Measurements from ENCODE around the gene SPDL1. TPM values are rescaled to one million over a fixed set of nuclear protein-coding genes. Genes with fewer than 3 reads are reported as not detected.

SPDL1 gene
- total and polyA plus RNA-seq, 7 experiments from 2014 or later, result 6.6 to 27.2 (median 11.1) TPM

DNA sequence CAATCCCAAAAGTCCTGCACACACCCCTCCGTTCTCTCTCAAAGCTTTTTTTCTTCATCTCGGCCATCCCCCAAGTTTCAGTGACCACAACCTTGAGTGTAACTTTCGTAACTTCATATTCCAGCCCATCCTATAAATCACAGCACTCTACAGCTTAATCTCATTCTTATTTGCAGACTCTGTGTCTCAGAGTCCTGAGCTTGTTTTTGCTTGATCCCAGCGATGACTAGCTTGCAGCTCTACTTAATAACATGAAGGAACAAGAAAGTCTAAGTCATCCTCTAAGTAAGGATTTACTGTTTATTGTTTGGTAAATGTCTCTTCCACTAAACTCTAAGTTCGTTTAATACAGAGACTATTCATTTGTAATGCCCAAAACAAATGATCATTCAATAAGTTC is 2.6 kb upstream of the SPDL1 start:
- DNase-seq, result no peak
- POLR2A ChIA-PET, result no interaction called here

DNA sequence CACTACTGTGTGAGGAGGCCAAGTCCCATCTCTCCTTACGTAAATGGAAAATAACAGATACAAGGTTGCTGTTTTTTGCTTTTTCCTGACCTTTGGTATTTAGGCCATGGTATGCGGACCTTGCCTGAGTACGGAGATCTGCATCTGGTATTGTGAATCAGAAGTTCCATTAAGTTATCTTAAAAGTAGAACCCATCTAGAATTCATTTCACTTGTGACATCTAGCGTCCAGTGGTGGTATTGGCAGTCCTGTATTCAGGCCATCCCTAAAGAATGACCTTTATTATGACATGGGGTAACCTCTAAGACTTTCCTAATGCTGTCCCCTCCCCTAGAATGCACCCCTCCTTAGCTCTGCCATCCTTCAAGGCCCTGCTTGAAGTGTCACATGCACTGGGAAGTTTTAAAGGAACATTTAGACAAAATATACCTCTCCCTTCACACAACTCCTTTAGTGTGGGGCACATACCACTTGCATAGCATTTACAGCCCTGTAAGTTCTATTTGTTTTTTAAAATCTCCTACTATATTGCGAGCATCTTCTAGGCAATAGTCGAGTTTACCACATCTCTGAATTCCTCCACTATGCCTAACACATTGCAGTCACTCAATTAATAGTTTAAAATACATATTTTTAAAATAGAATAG is 1.9 kb upstream of the SPDL1 start:
- H3K27me3 Mint-ChIP-seq, result peaks cover 0 to 25% (median 4%) of the 10 kb centered on the region in 5 donors
- POLR2A ChIA-PET, result interaction anchor here (0.8 to 1.4 kb wide), 2 partner anchors 56 to 901 kb away, joined by 3 read pairs; no protein-coding TSS in a partner anchor

More for the DNA sequence above, 2.6 kb upstream of the SPDL1 start:
- CTCF ChIA-PET, result interaction anchor here (2.8 to 3.8 kb wide), 2 partner anchors 593 to 900 kb away, joined by 12 to 18 read pairs; no protein-coding TSS in a partner anchor
- Mint-ChIP-seq H3K4me3 (no peak overlapping the region), H3K27me3 (peaks cover 3 to 31% (median 8%) of the 10 kb centered on the region in 5 donors), H3K27ac (no peak overlapping the region), H3K9me3 (no peaks in the 10 kb centered on the region), H3K4me1 (peaks cover 9 to 37% (median 32%) of the 10 kb centered on the region in 7 donors), H3K36me3 (no peaks in the 10 kb centered on the region)
- no peaks in the 10 kb centered on the region for H3K36me3 ChIP-seq (ENCODE audit: control insufficient read depth in 2 of 3, insufficient read depth in 3 of 3, low read length in 3 of 3)
- no peak overlapping the region for H3K27ac ChIP-seq (ENCODE audit: low read depth, low read length)
- H3K4me3 ChIP-seq (ENCODE audit: low read length), result no peak overlapping the region
- peaks cover 6% of the 10 kb centered on the region in 2 donors for H3K4me1 ChIP-seq (ENCODE audit: control insufficient read depth in 2 of 2, insufficient read depth in 2 of 2, low read length in 2 of 2)
- H3K9me3 ChIP-seq (ENCODE audit: control insufficient read depth in 2 of 3, low read length in 3 of 3), result no peaks in the 10 kb centered on the region
- intact Hi-C loops (cut with micrococcal nuclease), result loop anchor here (1.0 to 10.0 kb wide), 6 partner anchors 634 to 1806 kb away; partner anchors contain the start of gene NPM1 (in 1 of the 2)
- no peaks in the 10 kb centered on the region for H3K27me3 ChIP-seq (ENCODE audit: control insufficient read depth in 2 of 2, insufficient read depth in 2 of 2, low read length in 2 of 2)
- no peak for ATAC-seq

DNA sequence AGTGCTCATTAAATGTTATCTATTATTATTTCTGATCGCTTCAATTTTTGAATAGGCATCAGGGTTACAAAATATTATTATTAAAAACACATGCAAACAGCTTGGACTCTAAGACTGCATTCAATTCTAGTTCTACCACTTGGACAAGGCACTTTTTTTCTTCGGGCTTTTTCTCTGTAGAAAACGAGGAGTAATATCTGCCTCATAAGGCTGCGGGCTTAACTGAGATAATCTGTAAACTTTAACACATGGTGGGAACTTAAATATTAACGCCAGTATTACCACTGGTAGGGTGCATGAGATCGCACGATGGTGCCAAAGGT is 511 bp upstream of the SPDL1 start:
- H3K27me3 Mint-ChIP-seq, result peaks cover 0 to 15% (median 0%) of the 10 kb centered on the region in 5 donors
- ATAC-seq (no peak), DNase-seq (no peak)
- peaks cover 0 to 4% (median 0%) of the 10 kb centered on the region in 5 donors for H3K36me3 Mint-ChIP-seq
- ChIA-PET POLR2A (interaction anchor here (1.0 to 1.4 kb wide), 3 partner anchors 55 to 1805 kb away, joined by 3 to 17 read pairs (median 4); partner anchors contain the start of genes DOCK2 and NPM1), CTCF (interaction anchor here (0.6 to 3.8 kb wide), 4 partner anchors 65 to 903 kb away, joined by 4 to 18 read pairs (median 8); no protein-coding TSS in a partner anchor)
- H3K4me1 Mint-ChIP-seq, result peaks cover 9 to 47% (median 40%) of the 10 kb centered on the region in 7 donors
- intact Hi-C loops (cut with micrococcal nuclease), result loop anchor here (1.0 to 10.0 kb wide), 9 partner anchors 54 to 1804 kb away; partner anchors contain the start of genes DOCK2 (in 2 of the 2), PANK3 (in 2 of the 2) and NPM1 (in 1 of the 2)
- peak overlapping the region; percentile 93 to 99 (median 98) for H3K4me3 Mint-ChIP-seq
- no peaks in the 10 kb centered on the region for H3K27me3 ChIP-seq (ENCODE audit: control insufficient read depth in 2 of 2, insufficient read depth in 2 of 2, low read length in 2 of 2)
- peak overlapping the region; percentile 86 to 97 (median 91) for H3K27ac Mint-ChIP-seq
- H3K4me3 ChIP-seq (ENCODE audit: low read length), result peak overlapping the region; percentile 93
- H3K9me3 ChIP-seq (ENCODE audit: control insufficient read depth in 2 of 3, low read length in 3 of 3), result no peaks in the 10 kb centered on the region
- no peaks in the 10 kb centered on the region for H3K9me3 Mint-ChIP-seq
- H3K36me3 ChIP-seq (ENCODE audit: control insufficient read depth in 2 of 3, insufficient read depth in 3 of 3, low read length in 3 of 3), result no peaks in the 10 kb centered on the region
- peak overlapping the region; percentile 83 for H3K27ac ChIP-seq (ENCODE audit: low read depth, low read length)
- peaks cover 6% of the 10 kb centered on the region in 2 donors for H3K4me1 ChIP-seq (ENCODE audit: control insufficient read depth in 2 of 2, insufficient read depth in 2 of 2, low read length in 2 of 2)

More for the DNA sequence above, 1.9 kb upstream of the SPDL1 start:
- intact Hi-C loops (cut with micrococcal nuclease), result loop anchor here (1.0 to 10.0 kb wide), 7 partner anchors 634 to 1806 kb away; partner anchors contain the start of gene NPM1 (in 1 of the 2)
- Histone ChIP-seq H3K4me1 (ENCODE audit: control insufficient read depth in 2 of 2, insufficient read depth in 2 of 2, low read length in 2 of 2) (peaks cover 6% of the 10 kb centered on the region in 2 donors), H3K4me3 (ENCODE audit: low read length) (no peak overlapping the region), H3K27ac (ENCODE audit: low read depth, low read length) (no peak overlapping the region), H3K36me3 (ENCODE audit: control insufficient read depth in 2 of 3, insufficient read depth in 3 of 3, low read length in 3 of 3) (no peaks in the 10 kb centered on the region), H3K27me3 (ENCODE audit: control insufficient read depth in 2 of 2, insufficient read depth in 2 of 2, low read length in 2 of 2) (no peaks in the 10 kb centered on the region), H3K9me3 (ENCODE audit: control insufficient read depth in 2 of 3, low read length in 3 of 3) (no peaks in the 10 kb centered on the region)
- H3K9me3 Mint-ChIP-seq, result no peaks in the 10 kb centered on the region
- peaks cover 9 to 44% (median 40%) of the 10 kb centered on the region in 7 donors for H3K4me1 Mint-ChIP-seq
- CTCF ChIA-PET, result interaction anchor here (0.6 to 3.8 kb wide), 3 partner anchors 11 to 901 kb away, joined by 5 to 18 read pairs (median 12); no protein-coding TSS in a partner anchor
- H3K4me3 Mint-ChIP-seq, result peak overlapping the region in 4 of 10 donors; percentile 9 to 59 (median 58)
- DNase-seq, result peak; percentile 7 to 53 (median 35)
- H3K27ac Mint-ChIP-seq, result peak overlapping the region in 3 of 9 donors; percentile 48 to 72 (median 65)
- no peaks in the 10 kb centered on the region for H3K36me3 Mint-ChIP-seq
- peak; percentile 47 for ATAC-seq

DNA sequence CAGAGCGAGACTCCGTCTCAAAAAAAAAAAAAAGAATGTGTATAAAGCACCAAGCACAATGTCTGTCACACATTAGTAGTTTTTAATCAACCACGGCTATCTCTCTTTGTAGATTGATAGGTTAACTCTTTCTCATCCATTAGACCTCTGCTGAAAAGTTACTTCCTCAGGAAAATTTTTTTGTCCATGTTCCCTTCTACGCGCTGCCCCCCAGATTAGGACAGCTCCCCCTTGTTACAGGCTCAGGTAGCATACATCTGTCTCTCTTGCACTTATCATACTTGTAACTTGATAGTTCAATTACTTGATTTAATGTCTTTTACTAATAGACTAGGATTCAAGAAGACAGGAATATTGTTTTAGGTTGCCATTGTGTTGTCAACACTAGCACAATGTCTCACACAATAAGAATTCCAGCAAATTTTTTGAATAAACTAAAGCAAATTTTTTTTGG is 1.5 kb downstream of the SPDL1 start:
- peaks cover 0 to 6% (median 0%) of the 10 kb centered on the region in 5 donors for H3K27me3 Mint-ChIP-seq
- peak overlapping the region in 3 of 9 donors; percentile 51 to 80 (median 64) for H3K27ac Mint-ChIP-seq
- intact Hi-C loops (cut with micrococcal nuclease), result loop anchor here in 1 of 2 donors (5.0 to 10.0 kb wide), 3 partner anchors 680 to 1802 kb away; partner anchors contain the start of gene NPM1
- peaks cover 9 to 50% (median 40%) of the 10 kb centered on the region in 7 donors for H3K4me1 Mint-ChIP-seq
- Histone ChIP-seq H3K27ac (ENCODE audit: low read depth, low read length) (no peak overlapping the region), H3K9me3 (ENCODE audit: control insufficient read depth in 2 of 3, low read length in 3 of 3) (no peaks in the 10 kb centered on the region), H3K4me1 (ENCODE audit: control insufficient read depth in 2 of 2, insufficient read depth in 2 of 2, low read length in 2 of 2) (peaks cover 6% of the 10 kb centered on the region in 2 donors), H3K36me3 (ENCODE audit: control insufficient read depth in 2 of 3, insufficient read depth in 3 of 3, low read length in 3 of 3) (peaks cover 0 to 10% (median 4%) of the 10 kb centered on the region in 3 experiments), H3K4me3 (ENCODE audit: low read length) (no peak overlapping the region), H3K27me3 (ENCODE audit: control insufficient read depth in 2 of 2, insufficient read depth in 2 of 2, low read length in 2 of 2) (no peaks in the 10 kb centered on the region)
- CTCF ChIA-PET, result interaction anchor here (0.6 kb wide), 1 partner anchor 57 kb away, joined by 3 read pairs; no protein-coding TSS in a partner anchor
- H3K36me3 Mint-ChIP-seq, result peaks cover 0 to 24% (median 13%) of the 10 kb centered on the region in 5 donors
- DNase-seq (no peak), ATAC-seq (no peak)
- peak overlapping the region; percentile 69 to 99 (median 96) for H3K4me3 Mint-ChIP-seq
- no peaks in the 10 kb centered on the region for H3K9me3 Mint-ChIP-seq
- POLR2A ChIA-PET, result interaction anchor here (0.8 kb wide), 1 partner anchor 537 kb away, joined by 3 read pairs; no protein-coding TSS in a partner anchor

DNA sequence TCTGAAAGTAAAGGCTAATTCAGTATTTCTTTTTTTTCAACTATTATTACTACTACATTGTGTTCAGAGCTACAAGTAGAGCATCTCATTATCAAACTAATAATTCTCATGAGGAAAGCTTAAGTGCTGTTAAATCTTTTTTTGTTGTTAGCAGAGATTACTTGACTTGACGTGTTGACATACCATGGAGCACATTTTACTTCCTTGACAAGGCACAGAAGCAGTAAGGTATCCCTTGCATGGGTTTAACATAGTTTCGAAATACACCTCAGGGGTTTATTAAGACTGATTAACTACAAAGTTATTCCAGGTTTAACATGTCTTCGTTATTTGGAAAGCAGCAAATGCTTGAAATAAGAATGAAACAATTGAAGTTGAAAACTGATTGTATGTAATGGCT is 7.0 kb downstream of the SPDL1 start:
- Mint-ChIP-seq H3K36me3 (peaks cover 14 to 67% (median 42%) of the 10 kb centered on the region in 5 donors), H3K27ac (no peak overlapping the region), H3K4me1 (peaks cover 0 to 20% (median 15%) of the 10 kb centered on the region in 7 donors), H3K27me3 (no peaks in the 10 kb centered on the region), H3K9me3 (no peaks in the 10 kb centered on the region), H3K4me3 (no peak overlapping the region)
- H3K27me3 ChIP-seq (ENCODE audit: control insufficient read depth in 2 of 2, insufficient read depth in 2 of 2, low read length in 2 of 2), result no peaks in the 10 kb centered on the region
- no peak overlapping the region for H3K4me3 ChIP-seq (ENCODE audit: low read length)
- H3K27ac ChIP-seq (ENCODE audit: low read depth, low read length), result no peak overlapping the region
- peaks cover 11 to 38% (median 17%) of the 10 kb centered on the region in 3 experiments for H3K36me3 ChIP-seq (ENCODE audit: control insufficient read depth in 2 of 3, insufficient read depth in 3 of 3, low read length in 3 of 3)
- intact Hi-C loops (cut with micrococcal nuclease), result no loop called here
- DNase-seq (no peak), ATAC-seq (no peak)
- H3K9me3 ChIP-seq (ENCODE audit: control insufficient read depth in 2 of 3, low read length in 3 of 3), result no peaks in the 10 kb centered on the region
- POLR2A ChIA-PET, result no interaction called here
- no peaks in the 10 kb centered on the region for H3K4me1 ChIP-seq (ENCODE audit: control insufficient read depth in 2 of 2, insufficient read depth in 2 of 2, low read length in 2 of 2)
- CTCF ChIA-PET, result no interaction called here

DNA sequence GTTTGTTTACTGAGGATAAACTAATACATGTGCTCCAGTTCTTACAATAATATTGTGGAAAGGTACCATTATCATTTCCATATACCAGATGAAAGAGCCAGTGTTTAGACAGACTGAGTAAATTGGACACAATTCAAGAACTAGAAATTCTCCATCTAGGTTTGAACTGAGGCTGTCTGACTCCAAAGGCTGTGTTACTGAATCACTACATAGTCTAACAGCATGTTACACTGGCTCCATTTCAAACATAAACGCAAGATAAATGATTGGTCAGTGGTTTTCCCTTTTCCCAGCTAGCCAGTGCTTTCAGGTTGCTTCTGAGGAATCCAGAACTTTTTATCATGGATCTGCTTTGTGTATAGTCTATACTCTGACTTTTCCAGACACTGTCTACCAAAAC is 8.1 kb downstream of the SPDL1 start:
- ChIA-PET CTCF (no interaction called here), POLR2A (no interaction called here)
- Mint-ChIP-seq H3K27me3 (no peaks in the 10 kb centered on the region), H3K4me3 (no peak overlapping the region), H3K36me3 (peaks cover 14 to 74% (median 46%) of the 10 kb centered on the region in 5 donors), H3K27ac (no peak overlapping the region), H3K9me3 (no peaks in the 10 kb centered on the region), H3K4me1 (peaks cover 0 to 10% (median 5%) of the 10 kb centered on the region in 7 donors)
- intact Hi-C loops (cut with micrococcal nuclease), result no loop called here
- H3K27ac ChIP-seq (ENCODE audit: low read depth, low read length), result no peak overlapping the region
- ATAC-seq (no peak), DNase-seq (no peak)
- H3K4me1 ChIP-seq (ENCODE audit: control insufficient read depth in 2 of 2, insufficient read depth in 2 of 2, low read length in 2 of 2), result no peaks in the 10 kb centered on the region
- H3K9me3 ChIP-seq (ENCODE audit: control insufficient read depth in 2 of 3, low read length in 3 of 3), result no peaks in the 10 kb centered on the region
- H3K36me3 ChIP-seq (ENCODE audit: control insufficient read depth in 2 of 3, insufficient read depth in 3 of 3, low read length in 3 of 3), result peaks cover 11 to 38% (median 19%) of the 10 kb centered on the region in 3 experiments
- H3K27me3 ChIP-seq (ENCODE audit: control insufficient read depth in 2 of 2, insufficient read depth in 2 of 2, low read length in 2 of 2), result no peaks in the 10 kb centered on the region
- H3K4me3 ChIP-seq (ENCODE audit: low read length), result no peak overlapping the region
